Right kidney (tissue), 1 donor: Measurements from ENCODE around the gene CLCN4.

Experiments used
- DNase-seq: peaks from one replicate; pipeline ENCODE4 v3.0.0-alpha.2; 2016

CLCN4 gene

DNA sequence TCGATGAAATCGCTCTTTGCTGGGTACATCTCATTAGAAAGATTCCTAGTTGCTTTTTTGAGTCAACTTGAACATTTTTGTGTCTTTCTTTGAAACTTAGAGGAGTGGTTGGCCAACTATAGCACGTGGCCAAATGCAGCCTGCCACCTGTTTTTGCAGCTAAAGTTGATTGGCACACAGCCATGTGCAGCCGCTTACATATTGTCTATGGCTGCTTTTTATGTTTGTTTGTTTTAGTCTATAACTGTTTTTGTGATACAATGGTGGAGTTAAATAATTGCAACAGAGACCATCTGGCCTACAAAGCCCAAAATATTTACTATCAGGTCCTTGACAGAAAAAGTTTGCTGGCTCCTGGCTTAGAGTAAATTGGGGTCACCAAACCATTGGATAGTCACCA, 86.3 kb downstream of the CLCN4 start:
- no peak for DNase-seq

GRCh38 chrX:10244915-10245622, 88.3 kb downstream of the CLCN4 start:
- no peak for DNase-seq

- no peak for DNase-seq
These were observed 89.1 kb downstream of the CLCN4 start for GRCh38 chrX:10245886-10246285.

DNA sequence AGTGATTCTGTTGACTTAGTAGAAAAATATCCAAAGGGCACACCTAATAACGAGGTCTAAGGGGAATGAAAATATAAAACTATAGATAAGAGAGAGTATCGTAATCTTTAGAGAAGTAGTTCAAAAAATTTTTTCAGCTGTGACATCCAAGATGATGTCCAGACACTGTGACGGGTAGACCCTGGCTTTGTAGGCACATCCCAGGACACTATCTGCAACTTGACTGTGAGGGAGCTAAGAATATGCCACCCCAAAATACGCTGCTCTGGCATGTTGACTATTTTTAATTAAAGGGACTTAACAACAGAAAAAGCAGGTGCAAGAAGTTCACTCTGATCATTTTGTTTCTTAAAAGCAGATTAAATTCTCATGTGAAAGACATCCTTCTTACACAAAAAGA, 89.5 kb downstream of the CLCN4 start:
- no peak for DNase-seq

DNA sequence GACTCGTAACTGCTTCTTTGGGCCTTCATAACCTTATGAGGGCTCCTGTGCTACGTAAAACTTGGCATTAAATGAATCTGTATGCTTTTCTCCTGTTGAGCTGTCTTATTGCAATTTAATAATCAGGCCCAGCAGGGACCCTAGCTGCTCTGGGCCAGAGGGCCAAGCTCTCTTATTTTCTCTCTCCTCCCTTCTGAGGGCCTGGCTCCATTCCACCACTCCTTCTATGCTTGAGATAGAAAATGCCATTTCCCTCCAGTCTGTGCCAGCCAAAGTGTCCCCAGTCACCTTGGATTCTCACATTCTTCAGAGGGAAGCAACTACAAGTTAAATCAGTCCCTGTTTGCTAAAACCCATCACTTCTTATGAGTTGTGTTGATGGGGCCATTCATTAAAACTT, 90.1 kb downstream of the CLCN4 start:
- no peak for DNase-seq

DNA sequence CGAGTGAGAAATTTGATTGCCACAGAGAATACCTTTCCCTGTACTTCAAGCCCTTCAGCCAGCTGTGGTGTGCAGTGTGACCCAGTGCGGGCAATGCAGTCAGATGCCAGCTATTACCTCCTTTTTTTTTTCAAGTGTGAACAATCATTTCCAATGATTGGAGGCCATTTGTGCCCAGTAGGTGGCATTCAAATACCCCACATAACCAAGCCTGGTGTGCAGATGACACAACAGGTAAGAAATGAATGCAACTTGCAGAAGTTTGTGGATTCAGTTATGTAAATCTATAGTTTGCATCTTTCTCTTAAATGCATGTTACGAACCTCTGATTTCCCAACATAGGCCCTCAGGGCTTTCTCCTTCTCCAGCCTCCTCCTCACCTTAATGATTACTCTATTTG, 98.0 kb downstream of the CLCN4 start:
- DNase-seq: no peak

DNA sequence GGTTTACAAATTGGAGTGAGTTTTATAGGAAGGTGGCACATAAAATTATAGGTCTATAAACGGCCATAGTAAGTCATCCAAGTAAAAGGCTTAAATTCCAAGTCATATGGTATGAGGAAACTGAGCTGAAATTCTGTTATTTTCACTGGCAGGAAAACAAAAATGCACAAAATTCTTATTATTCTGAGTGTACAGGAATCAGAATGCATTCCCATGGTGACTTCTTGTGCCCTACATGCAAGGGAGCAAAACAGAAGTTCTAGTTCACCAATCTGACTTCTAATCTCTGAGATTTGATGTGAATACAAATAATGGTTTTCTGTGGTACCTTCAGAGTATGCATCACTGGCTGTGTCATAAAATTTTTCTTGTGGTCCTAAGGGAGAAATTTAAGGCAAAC, 102.9 kb downstream of the CLCN4 start:
- no peak for DNase-seq

DNA sequence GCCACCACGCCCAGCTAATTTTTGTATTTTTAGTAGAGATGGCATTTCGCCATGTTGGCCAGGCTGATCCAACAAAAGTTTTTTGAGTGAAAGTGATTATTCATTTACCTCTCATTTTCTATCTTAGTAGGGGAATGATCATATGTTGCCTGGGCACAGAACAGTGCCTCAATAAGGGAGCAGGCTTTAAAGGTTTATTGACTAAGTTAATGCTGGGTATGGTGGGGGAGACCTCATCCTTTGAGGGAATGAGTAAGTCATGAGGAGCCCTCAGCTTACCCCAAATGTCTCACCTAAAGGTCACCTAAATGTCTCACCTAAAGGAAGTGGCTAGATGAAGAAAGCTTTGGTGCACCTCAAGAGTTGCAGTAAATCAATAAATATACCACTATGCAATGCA, 109.0 kb downstream of the CLCN4 start:
- no peak for DNase-seq

DNA sequence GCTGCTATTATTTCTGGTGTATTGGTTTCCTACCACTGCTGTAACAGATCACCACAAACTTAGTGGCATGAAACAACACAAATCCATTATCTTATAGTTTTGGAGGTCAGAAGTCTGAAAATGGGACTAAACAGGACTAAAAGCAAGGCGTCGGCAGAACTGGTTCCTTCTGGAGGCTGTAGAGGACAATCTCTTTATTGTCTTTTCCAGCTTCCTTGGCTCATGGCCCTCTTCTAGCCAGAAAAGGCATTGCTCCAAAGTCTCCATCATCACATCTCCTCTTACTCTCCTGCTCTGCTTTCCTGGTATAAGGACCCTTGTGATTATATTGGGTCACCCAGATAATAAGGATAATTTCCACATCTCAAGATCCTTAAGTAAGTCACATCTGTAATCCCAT, 121.9 kb downstream of the CLCN4 start:
- DNase-seq: no peak

DNA sequence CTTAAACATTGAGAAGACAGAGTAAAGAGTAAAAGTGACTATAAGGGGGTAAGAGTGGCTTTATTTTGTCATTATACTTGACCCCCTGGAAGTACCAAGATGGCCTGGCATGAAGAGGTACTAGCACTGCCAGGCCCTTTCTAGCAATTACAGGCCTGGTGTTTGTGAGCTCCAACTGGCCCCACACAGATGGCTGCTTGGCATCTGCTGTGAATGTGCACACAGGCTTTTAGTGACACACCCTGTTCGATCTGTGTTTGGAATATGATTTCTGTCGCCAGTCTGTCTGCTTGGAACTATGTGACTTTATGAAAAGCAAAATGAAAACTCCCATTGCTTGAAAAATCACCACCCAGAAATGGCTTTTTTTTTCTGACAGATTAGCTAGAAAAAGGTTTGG, 123.3 kb downstream of the CLCN4 start:
- no peak for DNase-seq

DNA sequence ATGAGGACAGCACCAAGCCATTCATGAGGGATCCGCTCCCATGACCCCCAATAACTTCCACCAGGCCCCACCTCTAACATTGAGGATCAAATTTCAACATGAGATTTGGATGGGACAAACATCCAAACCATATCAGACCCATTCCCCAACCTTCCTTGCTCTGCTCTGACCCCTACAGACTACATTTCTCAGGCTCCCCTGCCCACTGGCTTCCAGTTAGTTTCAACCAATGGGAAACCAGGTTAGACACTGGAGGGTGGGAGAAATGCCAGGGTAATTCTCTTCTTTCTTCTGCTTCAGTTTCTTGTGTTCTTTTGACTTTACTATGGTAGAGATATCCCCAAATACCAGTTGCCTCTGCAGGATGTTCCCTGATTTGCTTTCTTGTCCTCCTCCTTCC, 125.7 kb downstream of the CLCN4 start:
- DNase-seq: no peak

DNA sequence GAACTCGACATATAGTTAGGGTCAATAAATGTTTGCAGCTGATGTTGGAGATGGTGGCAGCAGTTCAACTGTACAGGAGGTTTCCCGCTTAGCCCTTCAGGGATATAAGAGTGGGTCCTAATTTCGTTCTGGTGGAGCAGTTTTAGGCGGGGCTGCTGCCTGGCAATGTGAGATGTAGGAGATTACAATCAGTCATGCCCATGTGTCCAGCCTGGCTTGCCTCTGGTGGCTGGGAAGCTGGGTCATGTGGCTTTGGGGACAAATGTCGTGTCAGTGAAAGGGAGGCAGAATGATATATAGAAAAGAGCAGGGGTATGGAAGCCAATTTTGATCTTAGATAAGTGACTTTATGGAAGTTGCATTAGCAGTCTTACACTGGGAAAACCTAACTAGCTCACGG, 129.4 kb downstream of the CLCN4 start:
- no peak for DNase-seq
